B cell (primary cell): ENCODE measurements around the gene APMAP.

Experiments
- CTCF ChIP-seq: fragments of 200-600 bp; IDR thresholded peaks from one replicate; pipeline ENCODE4 v1.8.0; 2022; ENCODE audit warnings: antibody characterized with exemption, mild to moderate bottlenecking
- EZH2 ChIP-seq: IDR thresholded peaks from 2 replicates; pipeline ENCODE4 v1.6.1; 2012; ENCODE audit warnings: borderline replicate concordance, low read depth, mild to moderate bottlenecking, moderate library complexity, low read length; ENCODE audit not compliant: insufficient read depth, poor library complexity, severe bottlenecking

GRCh38 chr20:24970030-24970553, 22.5 kb downstream of the APMAP start:
- no peak for TF ChIP-seq EZH2
- no peak for TF ChIP-seq CTCF
